CD4-positive, alpha-beta T cell treated with Interleukin-12 subunit alpha and Interleukin-12 subunit beta, for 1 hour (primary cell): ENCODE results near the gene ZNF662.

Experiments used
- DNase-seq: peaks from one replicate; pipeline ENCODE4 v3.0.0-alpha.2; 2020

Gene ZNF662

GRCh38 chr3:42942693-42943092, 36.8 kb downstream of the ZNF662 start:
- DNase-seq = no peak

GRCh38 chr3:42946050-42946449, 40.1 kb downstream of the ZNF662 start:
- DNase-seq = no peak

- DNase-seq = no peak
These were observed 51.6 kb downstream of the ZNF662 start for GRCh38 chr3:42957573-42957972.

GRCh38 chr3:42960282-42960681, 54.3 kb downstream of the ZNF662 start:
- no peak for DNase-seq

GRCh38 chr3:42960786-42961185, 54.8 kb downstream of the ZNF662 start:
- DNase-seq = no peak

- DNase-seq = peak; percentile 47
These were observed 55.7 kb downstream of the ZNF662 start for GRCh38 chr3:42961633-42962032.

GRCh38 chr3:42963269-42963668, 57.3 kb downstream of the ZNF662 start:
- DNase-seq = no peak

- DNase-seq = no peak
These were observed 58.3 kb downstream of the ZNF662 start for GRCh38 chr3:42964266-42964665.
